ENCODE results near the gene CDH13.

- TF ChIP-seq EZH2 (IDR thresholded peaks at IDR 0.05; ENCODE audit: borderline replicate concordance, low read depth, low read length, poor library complexity, severe bottlenecking) (no peak), CTCF (conservative IDR thresholded peaks at IDR 0.05; ENCODE audit: low read depth, low read length) (no peak)
These were observed 125.4 kb downstream of the CDH13 start for GRCh38 chr16:82752172-82752571.

Measured in A673 (cell line).